Panc1 (cell line): ENCODE results near the gene EIF5AL1. TPM values are rescaled to one million over a fixed set of nuclear protein-coding genes. Genes with fewer than 3 reads are reported as not detected.
"Not testable (repeated sequence)": the region's sequence is repeated elsewhere in the genome, so short reads cannot be mapped to it uniquely, and the experiment has no call there.

Experiments
- ATAC-seq: fragments of 200-7000 bp; cut with Tn5 transposase; 2 replicates; pipeline ENCODE4 v1.9.1; 2020; ENCODE audit warnings: mild to moderate bottlenecking, moderate library complexity
- BruUV-seq: library from RNA; stranded (reverse); fragments of 400-500 nt; replicated peaks from 2 replicates; lab custom pipeline; 2021; lab: Mats Ljungman, UMichigan
- CTCF ChIA-PET: fragments of 300-600 bp; sonication (Branson Sonifier 250); formaldehyde crosslinking; loops from one replicate; lab custom pipeline; 2022; ENCODE audit warnings: antibody characterized with exemption; lab: Charles Lee
- POLR2A ChIA-PET: fragments of 300-600 bp; sonication (Branson Sonifier 250); formaldehyde crosslinking; loops from one replicate; lab custom pipeline; 2022; ENCODE audit warnings: antibody characterized with exemption; lab: Charles Lee
- DNase-seq: peaks from one replicate; pipeline ENCODE4 v3.0.0-alpha.2; 2010; ENCODE audit warnings: low read depth, low spot score
- H3K27ac ChIP-seq: 2 replicates; pipeline ENCODE4 v1.5.1; 2011; ENCODE audit warnings: mild to moderate bottlenecking, low read length, inconsistent platforms
- H3K27me3 ChIP-seq: fragments of 200-500 bp; sonication (Bioruptor generic); 2 replicates; pipeline ENCODE4 v1.6.0; 2014; ENCODE audit warnings: low read length, inconsistent platforms; ENCODE audit not compliant: control insufficient read depth, insufficient read depth
- H3K36me3 ChIP-seq: fragments of 200-500 bp; sonication (Bioruptor generic); 2 replicates; pipeline ENCODE4 v1.5.1; 2014; ENCODE audit warnings: inconsistent platforms, mild to moderate bottlenecking, low read length, moderate library complexity; ENCODE audit not compliant: control insufficient read depth, insufficient read depth
- H3K4me1 ChIP-seq: 2 replicates; pipeline ENCODE4 v1.5.1; 2011; ENCODE audit warnings: inconsistent platforms, mild to moderate bottlenecking, low read length, moderate library complexity; ENCODE audit not compliant: control insufficient read depth, insufficient read depth
- H3K4me3 ChIP-seq, 2 experiments: 2 replicates each; pipeline ENCODE4 v1.5.1; 2011 to 2012; ENCODE audit warnings: low read depth in 2 of 2, low read length in 2 of 2, mild to moderate bottlenecking in 2 of 2, inconsistent platforms in 1 of 2, moderate library complexity in 1 of 2
- H3K9me3 ChIP-seq: fragments of 200-500 bp; sonication (Bioruptor generic); 2 replicates; pipeline ENCODE4 v1.5.1; 2014; ENCODE audit warnings: low read depth, mild to moderate bottlenecking, inconsistent platforms, low read length, moderate library complexity; ENCODE audit not compliant: control insufficient read depth, insufficient read depth
- POLR2AphosphoS5 ChIP-seq: IDR thresholded peaks from 2 replicates; pipeline ENCODE4 v1.6.1; 2012; ENCODE audit warnings: mild to moderate bottlenecking, low read depth, low read length, moderate library complexity
- SIN3A ChIP-seq: IDR thresholded peaks from 2 replicates; pipeline ENCODE4 v1.6.1; 2012; ENCODE audit warnings: low read depth, mild to moderate bottlenecking, low read length, moderate library complexity, borderline replicate concordance; ENCODE audit not compliant: insufficient read depth
- TCF7L2 ChIP-seq: IDR thresholded peaks from 2 replicates; pipeline ENCODE4 v1.6.1; 2011; ENCODE audit warnings: mild to moderate bottlenecking, low read depth, low read length, inconsistent platforms
- in situ Hi-C: cut with HindIII; loops from 2 replicates; pipeline ENCODE4 v1.10.0; 2016; ENCODE audit warnings: low sequenced_read_pairs, low pct_unique_long_range_greater_than_20kb
- intact Hi-C: fragments of 100-400 bp; cut with micrococcal nuclease; formaldehyde crosslinking; loops from one replicate; pipeline ENCODE4 v1.10.0; 2022; ENCODE audit not compliant: unreplicated experiment
- total RNA-seq: library from RNA; stranded (reverse); gene quantifications from one replicate; pipeline ENCODE4 v1.2.1, GENCODE V29; 2021; ENCODE audit not compliant: unreplicated experiment
- TF ChIP-seq, protein P1 (sequence below), 2 experiments: IDR thresholded peaks; 2 replicates each; pipeline ENCODE4 v1.6.1; 2011 to 2012; ENCODE audit warnings: low read depth in 2 of 2, control low read depth in 1 of 2, low read length in 1 of 2, mild to moderate bottlenecking in 1 of 2, moderate library complexity in 1 of 2; ENCODE audit not compliant: insufficient read depth in 1 of 2
- TF ChIP-seq, protein P2 (sequence below): fragments of 450-650 bp; IDR thresholded peaks from 2 replicates; pipeline ENCODE4 v1.5.1; 2017; ENCODE audit warnings: mild to moderate bottlenecking

EIF5AL1 gene
- total RNA-seq, 1 experiment from 2014 or later = 1.6 TPM

- in situ Hi-C loops, H3K9me3 ChIP-seq, H3K4me1 ChIP-seq, POLR2A ChIA-PET, BruUV-seq, H3K27ac ChIP-seq, H3K27me3 ChIP-seq, ATAC-seq, H3K36me3 ChIP-seq, H3K4me3 ChIP-seq, DNase-seq, intact Hi-C loops, CTCF ChIA-PET: not testable (repeated sequence)
Measured at GRCh38 chr10:79544408-79544807, 32.1 kb downstream of the EIF5AL1 start.

GRCh38 chr10:79544926-79545659 lies 32.8 kb downstream of the EIF5AL1 start:
- H3K27ac ChIP-seq, in situ Hi-C loops, H3K36me3 ChIP-seq, H3K27me3 ChIP-seq, intact Hi-C loops, H3K4me1 ChIP-seq, CTCF ChIA-PET, POLR2A ChIA-PET, BruUV-seq, DNase-seq, H3K9me3 ChIP-seq, ATAC-seq, H3K4me3 ChIP-seq: not testable (repeated sequence)

- H3K27ac ChIP-seq, POLR2A ChIA-PET, CTCF ChIA-PET, H3K4me1 ChIP-seq, H3K9me3 ChIP-seq, H3K36me3 ChIP-seq, H3K4me3 ChIP-seq, ATAC-seq, intact Hi-C loops, BruUV-seq, DNase-seq, in situ Hi-C loops: not testable (repeated sequence)
- H3K27me3 ChIP-seq = peaks cover 16% of the 10 kb centered on the region
Measured at GRCh38 chr10:79547128-79547527, 34.8 kb downstream of the EIF5AL1 start.

DNA sequence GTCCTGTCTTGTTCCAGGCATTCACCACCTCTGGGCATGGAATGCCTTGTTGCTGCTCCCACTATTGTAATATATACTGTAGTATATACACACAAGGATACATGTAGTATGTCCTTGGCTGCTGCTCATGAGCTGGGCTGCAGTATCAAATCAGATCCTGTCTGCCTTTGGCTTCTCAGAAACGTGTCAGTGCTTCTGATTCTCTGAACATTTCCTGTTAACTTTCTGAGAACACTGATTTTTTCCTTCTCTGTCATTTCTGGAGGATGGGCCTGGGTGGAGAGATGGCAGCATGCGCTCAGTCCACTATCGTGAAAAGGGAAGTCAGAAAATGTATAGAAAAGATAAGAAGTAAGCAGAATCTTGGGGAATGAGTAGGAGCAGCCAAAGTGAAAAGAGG lies 35.6 kb downstream of the EIF5AL1 start:
- ChIA-PET POLR2A (no interaction called here), CTCF (no interaction called here)
- ATAC-seq (no peak), DNase-seq (no peak)
- no peak overlapping the region for H3K27ac ChIP-seq
- H3K4me1 ChIP-seq = no peaks in the 10 kb centered on the region
- intact Hi-C loops = no loop called here
- no peak for TF ChIP-seq POLR2AphosphoS5
- no peak for TF ChIP-seq SIN3A
- TF ChIP-seq, protein P1, sequence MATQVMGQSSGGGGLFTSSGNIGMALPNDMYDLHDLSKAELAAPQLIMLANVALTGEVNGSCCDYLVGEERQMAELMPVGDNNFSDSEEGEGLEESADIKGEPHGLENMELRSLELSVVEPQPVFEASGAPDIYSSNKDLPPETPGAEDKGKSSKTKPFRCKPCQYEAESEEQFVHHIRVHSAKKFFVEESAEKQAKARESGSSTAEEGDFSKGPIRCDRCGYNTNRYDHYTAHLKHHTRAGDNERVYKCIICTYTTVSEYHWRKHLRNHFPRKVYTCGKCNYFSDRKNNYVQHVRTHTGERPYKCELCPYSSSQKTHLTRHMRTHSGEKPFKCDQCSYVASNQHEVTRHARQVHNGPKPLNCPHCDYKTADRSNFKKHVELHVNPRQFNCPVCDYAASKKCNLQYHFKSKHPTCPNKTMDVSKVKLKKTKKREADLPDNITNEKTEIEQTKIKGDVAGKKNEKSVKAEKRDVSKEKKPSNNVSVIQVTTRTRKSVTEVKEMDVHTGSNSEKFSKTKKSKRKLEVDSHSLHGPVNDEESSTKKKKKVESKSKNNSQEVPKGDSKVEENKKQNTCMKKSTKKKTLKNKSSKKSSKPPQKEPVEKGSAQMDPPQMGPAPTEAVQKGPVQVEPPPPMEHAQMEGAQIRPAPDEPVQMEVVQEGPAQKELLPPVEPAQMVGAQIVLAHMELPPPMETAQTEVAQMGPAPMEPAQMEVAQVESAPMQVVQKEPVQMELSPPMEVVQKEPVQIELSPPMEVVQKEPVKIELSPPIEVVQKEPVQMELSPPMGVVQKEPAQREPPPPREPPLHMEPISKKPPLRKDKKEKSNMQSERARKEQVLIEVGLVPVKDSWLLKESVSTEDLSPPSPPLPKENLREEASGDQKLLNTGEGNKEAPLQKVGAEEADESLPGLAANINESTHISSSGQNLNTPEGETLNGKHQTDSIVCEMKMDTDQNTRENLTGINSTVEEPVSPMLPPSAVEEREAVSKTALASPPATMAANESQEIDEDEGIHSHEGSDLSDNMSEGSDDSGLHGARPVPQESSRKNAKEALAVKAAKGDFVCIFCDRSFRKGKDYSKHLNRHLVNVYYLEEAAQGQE (IDR thresholded peaks at IDR 0.05; ENCODE audit: insufficient read depth in 1 of 2, low read depth in 2 of 2, low read length in 1 of 2) = no peak
- no peak for TF ChIP-seq TCF7L2
- TF ChIP-seq, protein P2, sequence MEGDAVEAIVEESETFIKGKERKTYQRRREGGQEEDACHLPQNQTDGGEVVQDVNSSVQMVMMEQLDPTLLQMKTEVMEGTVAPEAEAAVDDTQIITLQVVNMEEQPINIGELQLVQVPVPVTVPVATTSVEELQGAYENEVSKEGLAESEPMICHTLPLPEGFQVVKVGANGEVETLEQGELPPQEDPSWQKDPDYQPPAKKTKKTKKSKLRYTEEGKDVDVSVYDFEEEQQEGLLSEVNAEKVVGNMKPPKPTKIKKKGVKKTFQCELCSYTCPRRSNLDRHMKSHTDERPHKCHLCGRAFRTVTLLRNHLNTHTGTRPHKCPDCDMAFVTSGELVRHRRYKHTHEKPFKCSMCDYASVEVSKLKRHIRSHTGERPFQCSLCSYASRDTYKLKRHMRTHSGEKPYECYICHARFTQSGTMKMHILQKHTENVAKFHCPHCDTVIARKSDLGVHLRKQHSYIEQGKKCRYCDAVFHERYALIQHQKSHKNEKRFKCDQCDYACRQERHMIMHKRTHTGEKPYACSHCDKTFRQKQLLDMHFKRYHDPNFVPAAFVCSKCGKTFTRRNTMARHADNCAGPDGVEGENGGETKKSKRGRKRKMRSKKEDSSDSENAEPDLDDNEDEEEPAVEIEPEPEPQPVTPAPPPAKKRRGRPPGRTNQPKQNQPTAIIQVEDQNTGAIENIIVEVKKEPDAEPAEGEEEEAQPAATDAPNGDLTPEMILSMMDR = no peak
- H3K36me3 ChIP-seq = no peaks in the 10 kb centered on the region
- BruUV-seq = no TSS peak
- in situ Hi-C loops = no loop called here
- H3K27me3 ChIP-seq = peaks cover 14% of the 10 kb centered on the region
- no peak overlapping the region for H3K4me3 ChIP-seq
- H3K9me3 ChIP-seq = no peaks in the 10 kb centered on the region
